ENCODE measurements around the gene CEP120.

GRCh38 chr5:123365156-123365555, 58.0 kb downstream of the CEP120 start:
- TF ChIP-seq POLR2A (IDR thresholded peaks at IDR 0.05) (no peak), CTCF (IDR thresholded peaks at IDR 0.05) (no peak)
